Measurements from ENCODE around the gene DNAH14. TPM values are rescaled to one million over a fixed set of nuclear protein-coding genes. Genes with fewer than 3 reads are reported as not detected.

The DNAH14 gene
- total RNA-seq, 1 experiment from 2014 or later = 33.2 TPM

DNA sequence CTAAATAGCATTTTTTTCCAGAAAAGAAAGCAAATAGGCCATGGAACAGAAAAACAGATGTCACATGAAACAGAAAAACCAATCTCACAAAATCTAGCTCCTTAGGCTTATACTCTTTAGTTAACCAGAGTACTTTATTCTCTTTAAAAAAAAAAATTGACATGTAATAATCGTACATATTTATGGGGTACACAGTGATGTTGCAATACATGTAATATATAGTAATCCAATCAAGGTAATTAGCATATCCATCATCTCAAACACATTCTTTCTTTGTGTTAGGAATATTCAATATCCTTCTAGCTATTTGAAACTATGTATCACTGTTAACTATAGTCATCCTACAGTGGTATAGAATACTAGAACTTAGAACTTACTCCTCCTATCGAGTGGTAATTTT lies 478.3 kb downstream of the DNAH14 start:
- BruUV-seq (replicated peaks) = no TSS peak
- no peak overlapping the region for H2AFZ ChIP-seq (ENCODE audit: low read depth, low read length, poor library complexity, severe bottlenecking)
- intact Hi-C loops (cut with micrococcal nuclease) = no loop called here
- no peak for DNase-seq (ENCODE audit: low read depth, low spot score)
- POLR2A ChIA-PET = no interaction called here
- TF ChIP-seq POLR2A (IDR thresholded peaks at IDR 0.05; ENCODE audit: borderline replicate concordance, extremely low read depth, insufficient read depth, insufficient read length) = no peak
- TF ChIP-seq, protein P1, sequence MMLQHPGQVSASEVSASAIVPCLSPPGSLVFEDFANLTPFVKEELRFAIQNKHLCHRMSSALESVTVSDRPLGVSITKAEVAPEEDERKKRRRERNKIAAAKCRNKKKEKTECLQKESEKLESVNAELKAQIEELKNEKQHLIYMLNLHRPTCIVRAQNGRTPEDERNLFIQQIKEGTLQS (IDR thresholded peaks at IDR 0.05) = no peak
- no peak for TF ChIP-seq POLR2AphosphoS5 (IDR thresholded peaks at IDR 0.05; ENCODE audit: low read depth, low read length)
- no peak for TF ChIP-seq CEBPB (IDR thresholded peaks at IDR 0.05; ENCODE audit: low read depth)
- TF ChIP-seq, protein P2, sequence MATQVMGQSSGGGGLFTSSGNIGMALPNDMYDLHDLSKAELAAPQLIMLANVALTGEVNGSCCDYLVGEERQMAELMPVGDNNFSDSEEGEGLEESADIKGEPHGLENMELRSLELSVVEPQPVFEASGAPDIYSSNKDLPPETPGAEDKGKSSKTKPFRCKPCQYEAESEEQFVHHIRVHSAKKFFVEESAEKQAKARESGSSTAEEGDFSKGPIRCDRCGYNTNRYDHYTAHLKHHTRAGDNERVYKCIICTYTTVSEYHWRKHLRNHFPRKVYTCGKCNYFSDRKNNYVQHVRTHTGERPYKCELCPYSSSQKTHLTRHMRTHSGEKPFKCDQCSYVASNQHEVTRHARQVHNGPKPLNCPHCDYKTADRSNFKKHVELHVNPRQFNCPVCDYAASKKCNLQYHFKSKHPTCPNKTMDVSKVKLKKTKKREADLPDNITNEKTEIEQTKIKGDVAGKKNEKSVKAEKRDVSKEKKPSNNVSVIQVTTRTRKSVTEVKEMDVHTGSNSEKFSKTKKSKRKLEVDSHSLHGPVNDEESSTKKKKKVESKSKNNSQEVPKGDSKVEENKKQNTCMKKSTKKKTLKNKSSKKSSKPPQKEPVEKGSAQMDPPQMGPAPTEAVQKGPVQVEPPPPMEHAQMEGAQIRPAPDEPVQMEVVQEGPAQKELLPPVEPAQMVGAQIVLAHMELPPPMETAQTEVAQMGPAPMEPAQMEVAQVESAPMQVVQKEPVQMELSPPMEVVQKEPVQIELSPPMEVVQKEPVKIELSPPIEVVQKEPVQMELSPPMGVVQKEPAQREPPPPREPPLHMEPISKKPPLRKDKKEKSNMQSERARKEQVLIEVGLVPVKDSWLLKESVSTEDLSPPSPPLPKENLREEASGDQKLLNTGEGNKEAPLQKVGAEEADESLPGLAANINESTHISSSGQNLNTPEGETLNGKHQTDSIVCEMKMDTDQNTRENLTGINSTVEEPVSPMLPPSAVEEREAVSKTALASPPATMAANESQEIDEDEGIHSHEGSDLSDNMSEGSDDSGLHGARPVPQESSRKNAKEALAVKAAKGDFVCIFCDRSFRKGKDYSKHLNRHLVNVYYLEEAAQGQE (IDR thresholded peaks at IDR 0.05; ENCODE audit: low read depth) = no peak
- no peak for TF ChIP-seq SIN3A (IDR thresholded peaks at IDR 0.05; ENCODE audit: low read depth)
- TF ChIP-seq ZNF274 (IDR thresholded peaks at IDR 0.05; ENCODE audit: low read depth, low read length) = no peak
- TF ChIP-seq RAD21 (IDR thresholded peaks at IDR 0.05; ENCODE audit: low read depth) = no peak
- TF ChIP-seq, protein P3, sequence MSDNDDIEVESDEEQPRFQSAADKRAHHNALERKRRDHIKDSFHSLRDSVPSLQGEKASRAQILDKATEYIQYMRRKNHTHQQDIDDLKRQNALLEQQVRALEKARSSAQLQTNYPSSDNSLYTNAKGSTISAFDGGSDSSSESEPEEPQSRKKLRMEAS (IDR thresholded peaks at IDR 0.05) = no peak
- no peak for TF ChIP-seq EZH2phosphoT487 (IDR thresholded peaks at IDR 0.05; ENCODE audit: borderline replicate concordance)
- H3K79me2 ChIP-seq (ENCODE audit: insufficient read depth, low read length) = peaks cover 26% of the 10 kb centered on the region; the same call in 1 of the 2 replicates
- CTCF ChIA-PET = no interaction called here
- no peaks in the 10 kb centered on the region for H3K9me2 ChIP-seq (ENCODE audit: insufficient read depth)
- H3K9ac ChIP-seq (ENCODE audit: low read length) = no peak overlapping the region
- H3K4me3 ChIP-seq (replicated peaks in 1 of 2; ENCODE audit: low read depth in 1 of 2, low read length in 2 of 2) = no peak overlapping the region
- H3K9me3 ChIP-seq (ENCODE audit: control insufficient read depth in 1 of 2, insufficient read depth in 1 of 2, low read depth in 1 of 2, low read length in 2 of 2) = no peaks in the 10 kb centered on the region
- H3K4me2 ChIP-seq (ENCODE audit: low read length) = no peak overlapping the region
- no peaks in the 10 kb centered on the region for H3K4me1 ChIP-seq (ENCODE audit: control insufficient read depth in 1 of 2, insufficient read depth in 2 of 2, low read length in 2 of 2)
- H4K20me1 ChIP-seq (ENCODE audit: insufficient read depth) = no peaks in the 10 kb centered on the region
- no peak for ATAC-seq
- RAD21 ChIA-PET (ENCODE audit: low non-redundant PET in 1 of 2, low total read pairs in 2 of 2, uncharacterized antibody in 2 of 2, unreplicated experiment in 2 of 2) = no interaction called here
- no peaks in the 10 kb centered on the region for H3K27me3 ChIP-seq (ENCODE audit: insufficient read depth, low read length)
- no peak overlapping the region for H3K27ac ChIP-seq (ENCODE audit: low read depth, low read length)
- peaks cover 34 to 43% of the 10 kb centered on the region in 2 experiments for H3K36me3 ChIP-seq (ENCODE audit: control insufficient read depth in 1 of 2, insufficient read depth in 2 of 2, low read length in 2 of 2)
